HTR-8/SVneo (cell line): Measurements from ENCODE around the gene IFT88.
A peak's percentile ranks its signal among the peaks of the same experiment; 100 is the strongest.
"Not testable (repeated sequence)": the region's sequence is repeated elsewhere in the genome, so short reads cannot be mapped to it uniquely, and the experiment has no call there.

Experiments used
- DNase-seq: peaks from one replicate; pipeline ENCODE4 v3.0.0; 2011; ENCODE audit warnings: low spot score, mixed read lengths; ENCODE audit not compliant: insufficient read length
- FAIRE-seq: peaks from 2 replicates; lab custom pipeline; 2011; peaks lifted over from hg19 to GRCh38; lab: Jason Lieb, UNC

IFT88 gene

DNA sequence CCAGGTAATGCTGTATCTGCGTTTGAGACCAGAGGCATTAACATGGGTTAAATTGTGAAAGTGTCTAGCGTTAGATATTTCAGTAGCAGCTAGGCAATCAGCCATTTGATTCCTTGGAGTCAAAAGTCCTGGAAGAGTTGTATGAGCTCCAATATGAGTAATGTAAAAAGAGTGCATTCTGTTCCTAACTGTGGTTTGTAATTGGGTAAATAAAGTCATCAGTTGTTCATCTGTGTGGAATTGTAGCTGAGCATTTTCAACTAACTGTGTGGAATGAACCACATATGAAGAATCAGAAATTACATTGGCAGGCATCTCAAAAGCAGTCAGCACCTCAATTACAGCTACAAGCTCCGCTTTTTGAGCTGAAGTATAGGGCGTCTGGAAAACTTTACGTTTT is 114.5 kb downstream of the IFT88 start:
- not testable (repeated sequence) for DNase-seq, FAIRE-seq

DNA sequence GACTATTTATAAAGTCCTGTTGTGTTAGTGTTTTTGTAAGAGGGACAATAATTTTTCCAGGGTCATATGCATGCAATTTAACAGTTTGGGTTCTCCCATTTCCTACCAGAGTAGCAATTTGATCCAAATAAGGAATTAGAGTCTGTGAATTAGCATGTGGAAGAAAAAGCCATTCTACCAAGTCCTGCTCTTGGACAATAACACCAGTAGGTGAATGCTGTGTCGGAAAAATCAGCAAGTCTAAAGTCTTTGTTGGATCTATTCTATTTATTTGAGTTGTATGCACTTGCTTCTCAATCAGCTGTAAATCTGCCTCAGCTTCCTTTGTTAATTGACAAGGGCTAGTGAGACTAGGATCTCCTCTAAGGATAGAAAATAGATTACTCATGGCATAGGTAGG is 115.1 kb downstream of the IFT88 start:
- FAIRE-seq = no peak
- DNase-seq = no peak

- FAIRE-seq (no peak), DNase-seq (no peak)
Measured at GRCh38 chr13:20684041-20684440, 117.1 kb downstream of the IFT88 start.

- no peak for DNase-seq
- FAIRE-seq = no peak
Measured at GRCh38 chr13:20684546-20684945, 117.6 kb downstream of the IFT88 start.

DNA sequence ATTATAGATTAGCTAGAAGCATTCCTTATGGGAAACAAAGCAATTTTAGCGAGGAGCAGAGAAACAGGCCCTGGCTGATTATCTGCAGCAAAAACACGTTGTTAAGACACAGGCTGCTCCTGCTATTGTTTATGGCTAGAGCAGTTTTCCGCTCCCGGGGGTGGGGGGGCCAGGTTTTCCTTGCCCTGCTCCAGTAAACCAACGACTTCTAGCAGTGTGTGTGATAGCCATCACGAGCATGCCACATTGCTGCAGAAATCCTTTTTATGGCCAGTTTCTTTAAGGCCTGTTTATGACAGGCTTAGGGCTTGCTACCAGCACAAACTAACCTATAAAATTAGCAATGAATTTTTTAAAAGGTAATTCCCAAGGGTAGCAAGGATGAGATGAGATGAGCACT is 118.1 kb downstream of the IFT88 start:
- DNase-seq = no peak
- FAIRE-seq = no peak

GRCh38 chr13:20686167-20686566 is 119.2 kb downstream of the IFT88 start:
- no peak for DNase-seq
- no peak for FAIRE-seq

DNA sequence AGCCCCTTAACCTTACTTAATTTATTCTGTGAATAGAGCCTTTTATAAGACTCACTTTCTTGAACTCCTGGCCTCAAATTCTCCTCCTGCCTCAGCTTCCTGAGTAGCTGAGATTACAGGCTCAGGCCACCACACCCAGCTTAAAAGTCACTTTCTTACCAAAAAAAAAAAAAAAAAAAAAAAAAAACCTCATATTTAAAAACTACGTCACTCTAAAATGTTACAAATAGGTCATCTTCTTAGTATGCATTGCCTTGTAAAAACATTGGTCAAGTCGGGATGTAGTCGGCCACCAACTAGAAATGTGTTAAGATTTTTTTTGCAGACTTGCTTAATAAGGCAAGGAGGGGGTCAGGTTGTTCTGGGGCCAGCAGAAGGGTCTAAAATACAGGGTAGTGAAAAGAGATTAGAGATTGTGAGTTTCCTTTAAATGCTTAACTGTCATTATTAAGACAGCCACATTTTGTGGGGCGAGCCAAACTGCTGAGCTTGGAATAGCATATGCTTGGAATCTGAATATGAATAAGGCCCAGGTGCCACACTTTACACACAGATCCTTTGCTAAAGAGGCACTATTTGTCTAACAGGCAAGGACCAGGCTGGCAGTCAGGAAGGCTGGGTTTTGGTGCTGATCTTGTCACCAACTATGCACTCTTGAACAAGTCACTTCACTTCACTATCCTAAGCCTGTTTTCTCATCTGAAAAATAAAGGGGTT is 120.1 kb downstream of the IFT88 start:
- FAIRE-seq = no peak

DNA sequence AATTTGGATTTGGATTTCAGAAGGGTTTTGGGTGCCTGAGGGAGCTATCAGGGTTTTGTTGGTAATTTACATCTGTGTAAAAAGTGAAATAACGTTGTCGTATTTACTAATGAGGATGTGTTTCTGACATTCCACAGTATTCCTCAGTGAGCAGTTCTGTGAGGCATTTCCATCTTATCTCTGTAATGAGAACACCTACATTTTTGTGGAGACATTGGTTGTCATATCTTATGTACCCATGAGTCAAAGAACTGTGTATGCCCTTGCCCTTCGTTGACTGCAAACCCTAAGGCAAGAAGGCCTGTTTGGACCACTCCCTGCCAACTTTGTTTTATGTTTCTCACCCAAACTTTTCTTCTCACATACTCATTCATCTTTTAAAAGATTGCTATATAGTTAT is 122.3 kb downstream of the IFT88 start:
- FAIRE-seq = no peak

More for the DNA sequence above, 120.1 kb downstream of the IFT88 start:
- no peak for DNase-seq

DNA sequence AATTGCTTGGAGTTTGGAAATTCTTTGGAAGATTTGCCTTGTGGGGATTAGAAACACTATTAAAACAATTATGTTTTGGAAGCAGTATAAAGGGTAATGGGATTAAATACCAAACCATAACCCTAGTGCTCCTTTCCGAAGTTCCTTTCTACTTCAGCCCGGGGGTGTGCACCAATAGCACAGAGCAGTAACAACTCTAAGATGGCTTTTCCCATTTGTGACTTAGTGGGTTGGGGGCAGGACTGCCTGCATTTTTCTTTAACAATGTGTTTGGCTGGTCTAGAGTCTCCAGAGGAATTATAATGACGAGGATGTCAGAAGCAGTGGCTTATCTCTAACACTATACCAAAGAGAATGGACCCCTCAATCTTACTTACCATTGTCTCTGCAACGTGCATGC is 124.7 kb downstream of the IFT88 start:
- no peak for FAIRE-seq
- no peak for DNase-seq

More for the DNA sequence above, 122.3 kb downstream of the IFT88 start:
- DNase-seq = no peak

DNA sequence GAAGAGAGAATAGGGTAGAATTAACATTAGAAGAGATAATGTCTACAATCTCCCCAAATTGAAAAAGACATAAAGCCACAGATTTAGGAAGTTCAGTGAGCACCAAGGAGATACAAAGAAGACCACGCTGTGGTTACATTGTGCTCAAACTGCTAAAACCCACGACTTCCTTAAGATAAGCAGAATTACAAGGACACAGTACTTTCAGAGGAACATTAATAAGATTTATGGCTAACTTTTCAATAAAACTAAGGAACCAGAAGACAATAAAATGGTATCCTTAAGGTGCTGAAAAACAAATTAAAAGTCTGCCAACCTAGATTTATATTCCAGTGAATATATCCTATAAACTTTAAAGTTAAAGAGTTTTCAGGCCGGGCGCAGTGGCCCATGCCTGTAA is 129.1 kb downstream of the IFT88 start:
- DNase-seq (no peak), FAIRE-seq (no peak)

- FAIRE-seq (no peak), DNase-seq (no peak)
Measured at GRCh38 chr13:20699715-20700114, 132.8 kb downstream of the IFT88 start.

- no peak for FAIRE-seq
- DNase-seq = no peak
Measured at GRCh38 chr13:20700288-20700687, 133.3 kb downstream of the IFT88 start.

GRCh38 chr13:20701461-20701860 is 134.5 kb downstream of the IFT88 start:
- DNase-seq (no peak), FAIRE-seq (no peak)

GRCh38 chr13:20702530-20702914 is 135.6 kb downstream of the IFT88 start:
- no peak for DNase-seq
- FAIRE-seq = no peak

DNA sequence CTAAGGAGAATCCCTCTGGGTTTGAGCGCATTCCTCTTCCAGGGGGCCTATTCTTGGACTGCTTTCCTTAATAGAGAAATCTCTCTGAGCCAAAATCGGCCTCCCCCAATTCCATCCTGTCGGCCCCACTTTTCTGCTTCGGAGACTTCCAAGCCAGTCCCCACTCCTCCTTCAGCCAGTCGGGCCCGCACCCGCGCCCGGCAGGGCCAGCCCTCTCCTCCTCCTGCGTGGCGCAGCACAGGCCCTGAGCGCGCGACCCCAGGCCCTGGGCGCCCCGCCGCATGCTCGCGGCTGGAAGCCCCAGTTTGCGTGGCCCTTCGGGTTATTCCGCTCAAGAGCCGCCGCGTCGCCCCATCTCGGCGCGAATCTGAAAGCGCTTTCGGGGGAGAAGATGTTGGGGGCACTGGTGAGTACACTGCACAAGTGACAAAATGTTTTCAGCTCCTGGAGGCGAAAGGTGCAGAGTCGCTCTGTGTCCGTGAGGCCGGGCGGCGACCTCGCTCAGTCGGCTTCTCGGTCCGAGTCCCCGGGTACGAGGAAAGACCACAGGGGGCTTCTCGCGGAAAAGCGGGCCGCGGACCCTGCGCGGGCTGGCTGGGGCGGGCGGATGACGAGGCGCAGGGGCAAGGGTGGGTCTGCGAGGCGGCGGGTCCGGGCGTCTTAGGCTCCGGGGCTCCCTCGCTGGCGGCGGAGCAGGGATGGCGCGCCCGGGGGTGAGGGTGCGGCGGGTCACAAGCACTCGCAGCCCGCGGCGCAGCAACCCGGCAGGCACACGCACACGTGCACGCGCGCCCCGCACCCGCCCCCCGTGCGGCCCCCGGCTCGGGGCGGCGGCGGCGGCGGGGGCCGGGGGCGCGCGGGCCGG is 136.2 kb downstream of the IFT88 start, which contains the start of gene IL17D:
IL17D (plus strand) TSS at position 785 of the 865 bp plus-strand sequence. CDS start 303 bp downstream, outside the sequence.
- FAIRE-seq = no peak

DNA sequence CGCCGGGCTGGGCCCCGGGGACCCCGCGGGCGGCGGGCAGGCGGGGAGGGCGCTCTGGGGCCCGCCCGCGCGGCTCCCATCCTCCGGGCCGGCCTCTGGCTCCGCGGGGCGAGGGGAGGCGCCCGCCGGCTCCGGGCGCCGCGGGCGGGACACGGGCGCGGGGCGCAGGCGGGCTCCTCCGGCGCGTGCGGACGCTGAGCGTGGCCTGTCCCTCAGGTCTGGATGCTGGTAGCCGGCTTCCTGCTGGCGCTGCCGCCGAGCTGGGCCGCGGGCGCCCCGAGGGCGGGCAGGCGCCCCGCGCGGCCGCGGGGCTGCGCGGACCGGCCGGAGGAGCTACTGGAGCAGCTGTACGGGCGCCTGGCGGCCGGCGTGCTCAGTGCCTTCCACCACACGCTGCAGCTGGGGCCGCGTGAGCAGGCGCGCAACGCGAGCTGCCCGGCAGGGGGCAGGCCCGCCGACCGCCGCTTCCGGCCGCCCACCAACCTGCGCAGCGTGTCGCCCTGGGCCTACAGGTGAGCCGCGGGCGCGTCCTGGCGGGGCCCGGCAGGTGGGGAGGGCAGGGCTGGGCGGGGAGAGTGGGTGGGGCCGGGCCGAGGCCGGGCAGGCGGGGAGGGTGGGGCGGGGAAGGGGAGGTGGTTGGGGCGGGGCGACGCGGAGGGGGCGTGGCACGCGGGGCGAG is 137.0 kb downstream of the IFT88 start:
- FAIRE-seq = no peak

More for the DNA sequence above, 136.2 kb downstream of the IFT88 start, which contains the start of gene IL17D:
- no peak for DNase-seq

GRCh38 chr13:20704459-20705069 is 137.6 kb downstream of the IFT88 start:
- DNase-seq (no peak), FAIRE-seq (no peak)

More for the DNA sequence above, 137.0 kb downstream of the IFT88 start:
- DNase-seq = peak; percentile 70

GRCh38 chr13:20706661-20707060 is 139.7 kb downstream of the IFT88 start:
- DNase-seq (no peak), FAIRE-seq (no peak)

GRCh38 chr13:20708216-20708615 is 141.3 kb downstream of the IFT88 start:
- FAIRE-seq = no peak
- no peak for DNase-seq

DNA sequence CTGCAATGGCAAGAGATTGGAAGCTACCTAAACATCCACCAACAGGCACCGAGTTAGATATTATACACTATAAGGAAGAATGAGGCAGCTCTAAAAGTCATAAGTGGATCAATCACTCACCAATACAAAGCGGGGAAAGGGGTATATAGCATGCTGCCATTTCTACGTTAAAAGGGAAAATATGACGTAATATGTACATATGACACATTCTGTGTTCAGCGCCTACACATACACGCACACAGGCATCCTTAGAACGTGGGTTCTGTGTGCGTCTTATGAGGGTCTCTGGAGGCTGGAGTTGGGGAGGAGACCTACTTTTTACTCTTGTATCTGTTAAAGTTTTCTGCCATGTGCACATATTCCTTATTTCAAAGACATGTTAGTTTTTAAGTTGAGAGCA is 142.4 kb downstream of the IFT88 start:
- FAIRE-seq = no peak
- DNase-seq = no peak
